Posterior cingulate gyrus (tissue), 11 donors: Measurements from ENCODE around the gene CREB3L2.

Source experiments
- DNase-seq, 10 donors: peaks; one replicate each; pipeline versions ENCODE4 v3.0.0 to v3.0.0-alpha.2; 2020 to 2021; ENCODE audit warnings: mixed read lengths in 3 of 10
- intact Hi-C: fragments of 100-400 bp; cut with DNase I; formaldehyde crosslinking; loops from one replicate; pipeline ENCODE4 v1.15.1; 2023

CREB3L2 gene

GRCh38 chr7:137956183-137956582, 45.7 kb downstream of the CREB3L2 start:
- DNase-seq, result no peak
- intact Hi-C loops, result no loop called here

GRCh38 chr7:137954614-137955013, 47.3 kb downstream of the CREB3L2 start:
- DNase-seq, result no peak
- intact Hi-C loops, result no loop called here

- DNase-seq, result no peak
- intact Hi-C loops, result no loop called here
Observed at GRCh38 chr7:137953665-137954470, 48.0 kb downstream of the CREB3L2 start.

GRCh38 chr7:137953043-137953664, 48.7 kb downstream of the CREB3L2 start:
- no peak for DNase-seq
- intact Hi-C loops, result no loop called here

GRCh38 chr7:137952426-137952805, 49.5 kb downstream of the CREB3L2 start:
- intact Hi-C loops, result no loop called here
- DNase-seq, result no peak

- intact Hi-C loops, result no loop called here
- DNase-seq, result no peak
Observed at GRCh38 chr7:137951700-137952425, 50.0 kb downstream of the CREB3L2 start.

- intact Hi-C loops, result no loop called here
- DNase-seq, result no peak
Observed at GRCh38 chr7:137950967-137951366, 50.9 kb downstream of the CREB3L2 start.

GRCh38 chr7:137950263-137950621, 51.6 kb downstream of the CREB3L2 start:
- intact Hi-C loops, result no loop called here
- DNase-seq, result no peak

GRCh38 chr7:137949416-137950262, 52.2 kb downstream of the CREB3L2 start:
- DNase-seq, result no peak
- intact Hi-C loops, result no loop called here

- intact Hi-C loops, result no loop called here
- no peak for DNase-seq
Observed at GRCh38 chr7:137948845-137949330, 53.0 kb downstream of the CREB3L2 start.

- intact Hi-C loops, result no loop called here
- no peak for DNase-seq
Observed at GRCh38 chr7:137948083-137948844, 53.6 kb downstream of the CREB3L2 start.

GRCh38 chr7:137947046-137947445, 54.8 kb downstream of the CREB3L2 start:
- no peak for DNase-seq
- intact Hi-C loops, result no loop called here

- no peak for DNase-seq
- intact Hi-C loops, result no loop called here
Observed at GRCh38 chr7:137946011-137946410, 55.9 kb downstream of the CREB3L2 start.

GRCh38 chr7:137944168-137944567, 57.7 kb downstream of the CREB3L2 start:
- intact Hi-C loops, result no loop called here
- DNase-seq, result no peak

- DNase-seq, result no peak
- intact Hi-C loops, result no loop called here
Observed at GRCh38 chr7:137943132-137943551, 58.7 kb downstream of the CREB3L2 start.

- no peak for DNase-seq
- intact Hi-C loops, result no loop called here
Observed at GRCh38 chr7:137942484-137943115, 59.3 kb downstream of the CREB3L2 start.

- DNase-seq, result no peak
- intact Hi-C loops, result no loop called here
Observed at GRCh38 chr7:137940656-137941518, 61.0 kb downstream of the CREB3L2 start.

- intact Hi-C loops, result no loop called here
- no peak for DNase-seq
Observed at GRCh38 chr7:137940218-137940617, 61.7 kb downstream of the CREB3L2 start.
